HUES48 (cell line): ENCODE measurements around the gene PCMT1.
"Not testable (repeated sequence)": the region's sequence is repeated elsewhere in the genome, so short reads cannot be mapped to it uniquely, and the experiment has no call there.

Experiments used
- H3K27ac ChIP-seq: one replicate; pipeline ENCODE4 v1.7.0; 2013; ENCODE audit warnings: low read depth, low read length, inconsistent platforms
- H3K27me3 ChIP-seq: 2 replicates; pipeline ENCODE4 v1.6.1; 2013; ENCODE audit warnings: mild to moderate bottlenecking, low read length; ENCODE audit not compliant: control insufficient read depth, insufficient read depth
- H3K36me3 ChIP-seq: 2 replicates; pipeline ENCODE4 v1.6.1; 2013; ENCODE audit warnings: low read length; ENCODE audit not compliant: control insufficient read depth, insufficient read depth
- H3K4me1 ChIP-seq: 2 replicates; pipeline ENCODE4 v1.6.1; 2013; ENCODE audit warnings: mild to moderate bottlenecking, low read length; ENCODE audit not compliant: control insufficient read depth, insufficient read depth
- H3K4me3 ChIP-seq: 2 replicates; pipeline ENCODE4 v1.5.1; 2013; ENCODE audit warnings: mild to moderate bottlenecking, low read depth, low read length
- H3K9ac ChIP-seq: 2 replicates; pipeline ENCODE4 v1.6.1; 2013; ENCODE audit warnings: mild to moderate bottlenecking, low read depth, low read length, moderate library complexity
- H3K9me3 ChIP-seq: 2 replicates; pipeline ENCODE4 v1.6.1; 2013; ENCODE audit warnings: low read length; ENCODE audit not compliant: control insufficient read depth, insufficient read depth

Gene PCMT1

DNA sequence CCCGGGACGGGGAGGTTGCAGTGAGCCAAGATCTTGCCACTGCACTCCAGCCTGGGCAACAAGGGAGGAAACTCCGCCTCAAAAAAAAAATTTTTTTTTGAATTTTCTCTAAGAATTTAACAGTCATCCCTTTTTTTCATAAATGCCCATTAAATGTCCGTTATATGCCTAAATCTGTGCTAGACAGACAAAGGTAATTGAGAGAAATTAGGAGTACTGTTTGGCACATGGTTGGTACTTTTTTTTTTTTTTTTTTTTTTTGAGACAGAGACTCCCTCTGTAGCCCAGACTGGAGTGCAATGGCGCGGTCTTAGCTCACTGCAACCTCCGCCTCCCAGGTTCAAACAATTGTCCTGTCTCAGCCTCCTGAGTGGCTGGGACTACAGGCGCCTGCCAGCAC lies 1.7 kb downstream of the PCMT1 start:
- Histone ChIP-seq H3K4me1 (0 out of 2 replicates have a peak, but pooled peaks cover 10% of the 10 kb centered on the region), H3K36me3 (no peaks in the 10 kb centered on the region), H3K9me3 (no peaks in the 10 kb centered on the region), H3K27me3 (no peaks in the 10 kb centered on the region), H3K4me3 (0 out of 2 replicates have a peak overlapping the region, but pooled peaks have one; percentile 96), H3K27ac (no peak overlapping the region), H3K9ac (no peak overlapping the region)

DNA sequence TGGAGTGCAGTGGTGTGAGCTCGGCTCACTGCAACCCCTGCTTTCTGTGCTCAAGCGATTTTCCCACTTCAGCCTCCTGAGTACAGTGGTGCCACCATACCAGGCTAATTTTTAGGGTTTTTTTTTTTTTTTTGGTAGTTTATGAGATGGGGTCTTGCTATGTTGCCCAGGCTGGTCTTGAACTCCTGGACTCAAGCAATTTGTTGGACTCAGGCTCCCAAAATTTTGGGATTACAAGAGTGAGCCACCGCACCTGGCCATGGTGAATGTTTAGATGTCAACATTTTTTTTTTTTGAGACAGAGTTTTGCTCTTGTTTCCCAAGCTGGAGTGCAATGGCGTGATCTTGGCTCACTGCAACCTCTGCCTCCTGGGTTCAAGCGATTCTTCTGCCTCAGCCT lies 2.4 kb downstream of the PCMT1 start:
- H3K4me1 ChIP-seq, H3K4me3 ChIP-seq, H3K27me3 ChIP-seq, H3K36me3 ChIP-seq, H3K27ac ChIP-seq, H3K9ac ChIP-seq, H3K9me3 ChIP-seq: not testable (repeated sequence)

DNA sequence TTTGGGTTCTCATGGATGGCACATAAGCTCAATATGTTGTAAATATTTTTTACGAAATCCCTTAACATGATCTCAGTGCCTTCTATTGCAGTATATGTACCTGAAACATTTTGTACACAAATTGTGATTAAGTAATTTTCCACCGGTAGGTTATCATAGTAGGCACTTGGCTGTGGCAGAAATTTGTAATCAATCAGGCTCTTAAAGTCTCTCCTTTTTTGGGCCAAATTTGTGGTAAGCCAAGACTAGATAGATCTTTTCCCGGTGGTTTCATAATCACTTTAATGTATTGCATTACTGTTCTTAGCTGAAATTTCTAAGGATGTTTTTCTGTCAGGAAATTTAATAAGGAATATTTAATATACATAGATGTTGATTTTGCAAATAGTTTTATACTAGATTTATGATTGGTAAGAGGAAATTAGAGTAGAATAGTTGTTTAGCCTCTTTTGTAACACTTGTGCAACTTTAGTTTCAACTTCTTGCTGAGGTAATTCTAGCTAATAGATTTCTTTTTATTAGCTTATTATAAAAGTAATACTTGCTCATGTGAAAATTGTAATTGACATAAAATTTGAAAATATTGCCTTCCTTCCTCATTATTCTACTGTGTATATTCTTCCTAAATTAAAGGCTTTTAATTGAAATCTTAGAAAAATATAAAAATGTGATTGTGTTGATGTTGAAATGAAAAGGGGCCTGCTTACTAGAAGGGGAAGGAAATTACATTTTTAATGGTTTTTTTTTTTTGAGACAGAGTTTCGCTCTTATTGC lies 3.2 kb downstream of the PCMT1 start:
- no peaks in the 10 kb centered on the region for H3K27me3 ChIP-seq
- 0 out of 2 replicates have a peak, but pooled peaks cover 6% of the 10 kb centered on the region for H3K4me1 ChIP-seq
- H3K27ac ChIP-seq, result no peak overlapping the region
- H3K9ac ChIP-seq, result no peak overlapping the region
- H3K9me3 ChIP-seq, result no peaks in the 10 kb centered on the region
- H3K36me3 ChIP-seq, result no peaks in the 10 kb centered on the region
- H3K4me3 ChIP-seq, result no peak overlapping the region

DNA sequence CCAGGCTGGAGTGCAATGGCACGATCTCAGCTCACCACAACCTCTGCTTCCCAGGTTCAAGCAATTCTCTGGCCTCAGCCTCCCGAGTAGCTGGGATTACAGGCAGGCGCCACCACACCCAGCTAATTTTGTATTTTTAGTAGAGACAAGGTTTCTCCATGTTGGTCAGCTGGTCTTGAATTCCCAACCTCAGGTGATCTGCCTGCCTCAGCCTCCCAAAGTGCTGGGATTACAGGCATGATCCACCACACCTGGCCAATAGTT lies 3.8 kb downstream of the PCMT1 start:
- H3K9me3 ChIP-seq, H3K27me3 ChIP-seq, H3K4me3 ChIP-seq, H3K9ac ChIP-seq, H3K27ac ChIP-seq, H3K36me3 ChIP-seq, H3K4me1 ChIP-seq: not testable (repeated sequence)

DNA sequence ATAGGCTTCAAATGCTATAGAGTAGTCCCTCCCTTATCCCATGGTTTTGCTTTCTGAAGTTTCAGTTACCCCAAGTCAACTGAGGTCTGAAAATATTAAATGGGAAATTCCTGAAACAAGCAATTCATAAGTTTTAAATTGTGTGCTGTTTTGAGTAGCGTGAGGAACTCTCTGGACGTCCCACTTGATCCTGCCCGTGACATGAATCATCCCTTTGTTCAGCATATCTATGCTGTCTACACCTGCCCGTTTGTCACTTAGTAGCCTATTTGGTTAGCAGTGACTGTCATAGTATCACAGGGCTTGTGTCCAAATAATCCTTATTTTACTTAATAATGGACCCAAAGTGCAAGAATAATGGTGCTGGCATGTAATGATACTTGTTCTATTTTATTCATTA lies 5.0 kb downstream of the PCMT1 start:
- H3K9me3 ChIP-seq, result no peaks in the 10 kb centered on the region
- H3K4me1 ChIP-seq, result 0 out of 2 replicates have a peak, but pooled peaks cover 4% of the 10 kb centered on the region
- no peaks in the 10 kb centered on the region for H3K36me3 ChIP-seq
- no peak overlapping the region for H3K4me3 ChIP-seq
- no peaks in the 10 kb centered on the region for H3K27me3 ChIP-seq
- H3K9ac ChIP-seq, result no peak overlapping the region
- no peak overlapping the region for H3K27ac ChIP-seq

DNA sequence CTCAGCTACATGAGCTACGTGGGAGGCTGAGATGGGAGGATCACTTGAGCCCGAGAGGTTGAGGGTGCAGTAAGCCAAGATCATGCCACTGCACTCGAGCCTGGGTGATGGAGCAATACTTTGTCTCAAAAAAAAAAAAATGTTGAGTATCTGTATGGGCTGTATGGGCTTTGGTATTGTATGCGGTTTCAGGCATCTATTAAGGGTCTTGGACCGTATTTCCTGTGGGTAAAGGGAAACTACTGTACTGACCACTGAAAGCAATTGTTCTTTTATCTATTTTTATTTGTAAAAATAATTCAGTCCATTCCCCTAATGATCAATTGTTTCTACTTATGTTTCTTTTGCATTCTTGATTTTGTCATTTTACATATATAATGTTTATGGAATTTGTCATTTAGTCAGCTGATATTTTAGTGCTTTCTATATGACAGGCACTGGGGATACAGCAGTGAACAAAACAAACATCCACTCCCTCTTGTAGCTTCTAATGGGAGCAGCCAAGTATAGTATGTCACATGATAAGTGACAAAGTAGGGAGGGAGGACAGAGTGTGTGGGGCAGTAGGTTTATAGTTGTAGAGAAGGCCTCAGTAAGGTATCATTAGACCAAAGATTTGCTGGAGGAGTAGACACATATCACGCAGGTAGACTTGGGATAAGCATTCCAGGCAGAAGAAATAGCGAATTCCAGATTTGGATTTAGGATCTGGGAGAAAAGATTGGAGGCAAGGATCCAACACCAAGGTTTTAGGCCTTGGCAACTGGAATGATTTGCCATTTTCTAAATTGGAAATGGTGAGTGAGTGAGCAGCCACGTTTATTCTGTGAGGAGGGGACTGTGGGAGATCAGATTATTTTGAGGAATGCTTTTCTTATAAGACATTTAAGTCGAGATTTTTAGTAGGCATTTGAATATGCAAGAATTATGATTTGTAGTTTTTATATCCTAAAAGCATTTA lies 6.0 kb downstream of the PCMT1 start:
- no peak overlapping the region for H3K27ac ChIP-seq
- H3K27me3 ChIP-seq, result no peaks in the 10 kb centered on the region
- no peak overlapping the region for H3K9ac ChIP-seq
- H3K4me1 ChIP-seq, result 0 out of 2 replicates have a peak, but pooled peaks cover 1% of the 10 kb centered on the region
- peaks cover 6% of the 10 kb centered on the region; the same call in 1 of the 2 replicates for H3K36me3 ChIP-seq
- H3K4me3 ChIP-seq, result no peak overlapping the region
- H3K9me3 ChIP-seq, result no peaks in the 10 kb centered on the region

DNA sequence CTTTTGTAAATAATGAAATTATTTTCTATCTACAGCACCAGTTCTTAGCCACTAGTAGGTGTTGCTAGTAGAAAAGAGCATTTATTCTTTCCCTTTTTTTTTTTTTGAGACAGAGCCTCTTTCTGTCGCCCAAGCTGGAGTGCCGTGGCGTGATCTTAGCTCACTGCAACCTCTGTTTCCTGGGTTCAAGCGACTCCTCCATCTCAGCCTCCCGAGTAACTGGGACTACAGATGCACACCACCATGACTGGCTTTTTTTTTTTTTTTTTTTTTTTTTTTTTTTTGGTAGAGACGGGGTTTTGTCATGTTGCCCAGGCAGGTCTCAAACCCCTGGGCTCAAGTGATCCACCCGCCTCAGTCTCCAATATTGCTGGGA lies 6.7 kb downstream of the PCMT1 start:
- H3K36me3 ChIP-seq, result peaks cover 6% of the 10 kb centered on the region; the same call in 1 of the 2 replicates
- no peak overlapping the region for H3K4me3 ChIP-seq
- no peaks in the 10 kb centered on the region for H3K4me1 ChIP-seq
- no peaks in the 10 kb centered on the region for H3K9me3 ChIP-seq
- H3K9ac ChIP-seq, result no peak overlapping the region
- H3K27me3 ChIP-seq, result no peaks in the 10 kb centered on the region
- H3K27ac ChIP-seq, result no peak overlapping the region

DNA sequence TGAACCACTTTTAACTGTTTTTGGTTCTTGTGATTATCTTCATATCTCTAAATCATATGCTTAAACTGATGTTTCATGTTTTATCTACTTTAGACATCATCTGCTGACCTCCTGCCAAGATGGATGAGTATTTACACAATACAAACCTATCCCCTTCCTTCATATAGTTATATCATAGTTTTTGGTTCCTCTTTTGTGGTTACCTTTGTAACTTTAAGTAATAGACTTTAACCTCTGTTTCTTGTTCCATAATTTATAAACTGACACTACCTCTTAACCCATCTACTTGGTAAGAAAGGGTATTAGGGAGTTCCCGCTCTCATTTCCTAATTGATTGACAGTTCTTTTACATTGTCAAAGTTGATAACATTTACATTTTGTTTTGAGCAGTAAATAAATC lies 11.9 kb downstream of the PCMT1 start:
- Histone ChIP-seq H3K36me3 (peaks cover 17% of the 10 kb centered on the region), H3K9me3 (0 out of 2 replicates have a peak, but pooled peaks cover 2% of the 10 kb centered on the region), H3K27me3 (no peaks in the 10 kb centered on the region), H3K9ac (no peak overlapping the region), H3K27ac (no peak overlapping the region), H3K4me1 (no peaks in the 10 kb centered on the region), H3K4me3 (no peak overlapping the region)

DNA sequence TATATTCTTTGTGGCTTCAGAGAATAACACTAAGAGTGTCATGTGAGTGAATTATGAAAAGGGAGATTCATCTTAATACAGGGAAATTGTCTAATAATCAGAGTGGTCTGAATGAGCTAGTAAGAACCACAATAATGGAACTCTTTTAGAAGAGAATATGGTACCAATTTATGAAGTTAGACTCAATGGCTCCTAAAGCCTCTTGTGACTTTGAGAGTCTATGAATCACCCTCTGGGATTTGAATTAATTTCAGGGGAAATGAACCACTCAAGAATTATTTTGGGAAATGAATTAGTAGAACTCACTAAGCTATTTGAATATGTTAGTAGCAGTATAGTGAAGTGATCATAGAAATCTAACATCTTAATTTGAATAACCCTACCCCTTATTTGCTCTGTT lies 14.3 kb downstream of the PCMT1 start:
- no peak overlapping the region for H3K27ac ChIP-seq
- H3K4me3 ChIP-seq, result no peak overlapping the region
- H3K27me3 ChIP-seq, result no peaks in the 10 kb centered on the region
- peaks cover 18% of the 10 kb centered on the region for H3K36me3 ChIP-seq
- no peaks in the 10 kb centered on the region for H3K4me1 ChIP-seq
- 0 out of 2 replicates have a peak, but pooled peaks cover 2% of the 10 kb centered on the region for H3K9me3 ChIP-seq
- H3K9ac ChIP-seq, result no peak overlapping the region

DNA sequence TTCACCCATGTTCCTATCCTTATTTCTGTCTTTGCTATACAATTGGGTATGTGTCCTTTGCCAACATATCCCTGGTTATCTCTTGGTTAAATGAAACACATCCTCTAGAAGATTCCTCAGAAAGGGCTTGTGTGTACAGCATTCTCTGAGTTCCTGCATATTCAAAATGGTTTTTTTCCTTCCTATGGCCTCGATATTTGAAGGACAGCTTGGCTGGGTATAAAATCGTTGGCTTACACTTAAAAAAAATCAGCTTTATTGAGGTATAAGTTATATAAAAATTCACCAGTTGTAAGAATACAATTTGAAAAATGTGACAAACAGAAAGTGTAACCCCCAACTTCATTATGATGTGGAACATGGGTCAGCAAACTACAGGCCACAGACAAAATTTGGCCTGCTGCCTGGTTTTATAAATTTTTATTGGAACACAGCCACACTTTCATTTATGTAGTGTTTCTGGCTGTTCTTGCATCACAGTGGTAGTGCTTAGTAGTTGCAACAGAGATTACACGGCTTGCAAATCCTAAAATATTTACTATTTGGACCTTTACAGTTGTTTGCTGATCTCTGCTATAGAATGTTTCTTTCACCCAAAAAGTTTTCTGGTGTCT lies 16.7 kb downstream of the PCMT1 start:
- Histone ChIP-seq H3K36me3 (peaks cover 16% of the 10 kb centered on the region), H3K4me1 (no peaks in the 10 kb centered on the region), H3K9ac (no peak overlapping the region), H3K4me3 (no peak overlapping the region), H3K9me3 (0 out of 2 replicates have a peak, but pooled peaks cover 2% of the 10 kb centered on the region), H3K27me3 (no peaks in the 10 kb centered on the region), H3K27ac (no peak overlapping the region)

DNA sequence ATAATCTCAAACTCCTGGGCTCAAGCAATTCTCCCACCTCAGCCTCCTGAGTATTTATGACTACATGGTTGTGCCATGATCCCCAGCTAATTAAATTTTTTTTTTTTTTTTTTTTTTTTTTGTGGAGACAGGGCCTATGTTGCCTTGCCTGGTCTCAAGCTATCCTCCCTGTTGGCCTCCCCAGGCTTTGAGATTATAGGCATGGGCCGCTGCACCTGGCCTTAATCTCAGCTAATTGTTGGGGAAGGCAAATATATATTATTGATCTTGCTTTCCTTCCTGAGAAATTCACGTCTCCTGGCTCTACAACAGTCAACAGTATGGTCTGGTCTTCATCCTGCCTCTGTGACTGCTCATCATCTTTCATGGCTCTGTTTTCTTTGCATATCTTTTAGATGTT lies 20.1 kb downstream of the PCMT1 start:
- no peaks in the 10 kb centered on the region for H3K27me3 ChIP-seq
- no peak overlapping the region for H3K27ac ChIP-seq
- no peaks in the 10 kb centered on the region for H3K4me1 ChIP-seq
- H3K9me3 ChIP-seq, result 0 out of 2 replicates have a peak, but pooled peaks cover 2% of the 10 kb centered on the region
- H3K4me3 ChIP-seq, result no peak overlapping the region
- no peak overlapping the region for H3K9ac ChIP-seq
- peaks cover 43% of the 10 kb centered on the region for H3K36me3 ChIP-seq
